GM18502 (cell line): ENCODE results near the gene SAXO2.
"Not testable (repeated sequence)": the region's sequence is repeated elsewhere in the genome, so short reads cannot be mapped to it uniquely, and the experiment has no call there.

Experiments used
- ATAC-seq: cut with Tn5 transposase; IDR thresholded peaks from one replicate; pipeline ENCODE4 v1.9.1; 2021; ENCODE audit warnings: mild to moderate bottlenecking; ENCODE audit not compliant: unreplicated experiment, poor library complexity

Gene SAXO2

DNA sequence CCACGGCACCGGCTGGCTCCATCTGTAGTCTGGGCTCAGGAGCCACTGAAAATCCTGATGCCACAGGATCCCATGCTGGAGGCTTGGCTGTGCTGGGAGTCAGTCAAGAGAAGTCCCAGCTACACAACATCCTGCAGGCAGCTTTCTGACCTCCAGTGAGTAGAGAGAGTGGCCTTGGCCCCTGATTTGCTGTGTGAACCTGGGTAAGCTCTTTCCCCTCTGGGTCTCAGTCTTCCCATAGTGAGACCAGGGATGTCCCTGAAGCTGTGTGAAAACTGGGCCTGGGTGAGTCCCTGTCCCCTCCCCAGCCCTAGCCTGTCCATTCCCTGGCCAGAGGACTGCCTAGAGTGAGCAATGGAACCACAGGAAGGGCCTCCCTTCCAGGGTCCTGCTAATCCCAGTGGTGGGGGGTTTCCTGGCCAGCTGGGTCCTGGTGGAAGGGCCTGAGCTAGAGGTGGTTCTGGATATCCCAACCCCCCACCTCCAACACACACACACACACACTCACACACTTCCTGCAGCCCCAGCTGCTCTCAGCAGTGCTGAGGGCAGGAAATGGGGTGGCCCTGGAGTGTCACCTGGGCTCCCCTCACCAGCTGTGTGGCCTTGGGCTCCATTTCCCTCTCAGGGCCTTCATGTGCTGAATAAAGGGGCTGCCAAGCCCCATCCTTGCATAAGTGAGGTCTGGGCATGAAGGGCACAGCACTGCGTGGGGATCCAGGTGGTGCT is 69.1 kb downstream of the SAXO2 start:
- ATAC-seq = peak; percentile 69

DNA sequence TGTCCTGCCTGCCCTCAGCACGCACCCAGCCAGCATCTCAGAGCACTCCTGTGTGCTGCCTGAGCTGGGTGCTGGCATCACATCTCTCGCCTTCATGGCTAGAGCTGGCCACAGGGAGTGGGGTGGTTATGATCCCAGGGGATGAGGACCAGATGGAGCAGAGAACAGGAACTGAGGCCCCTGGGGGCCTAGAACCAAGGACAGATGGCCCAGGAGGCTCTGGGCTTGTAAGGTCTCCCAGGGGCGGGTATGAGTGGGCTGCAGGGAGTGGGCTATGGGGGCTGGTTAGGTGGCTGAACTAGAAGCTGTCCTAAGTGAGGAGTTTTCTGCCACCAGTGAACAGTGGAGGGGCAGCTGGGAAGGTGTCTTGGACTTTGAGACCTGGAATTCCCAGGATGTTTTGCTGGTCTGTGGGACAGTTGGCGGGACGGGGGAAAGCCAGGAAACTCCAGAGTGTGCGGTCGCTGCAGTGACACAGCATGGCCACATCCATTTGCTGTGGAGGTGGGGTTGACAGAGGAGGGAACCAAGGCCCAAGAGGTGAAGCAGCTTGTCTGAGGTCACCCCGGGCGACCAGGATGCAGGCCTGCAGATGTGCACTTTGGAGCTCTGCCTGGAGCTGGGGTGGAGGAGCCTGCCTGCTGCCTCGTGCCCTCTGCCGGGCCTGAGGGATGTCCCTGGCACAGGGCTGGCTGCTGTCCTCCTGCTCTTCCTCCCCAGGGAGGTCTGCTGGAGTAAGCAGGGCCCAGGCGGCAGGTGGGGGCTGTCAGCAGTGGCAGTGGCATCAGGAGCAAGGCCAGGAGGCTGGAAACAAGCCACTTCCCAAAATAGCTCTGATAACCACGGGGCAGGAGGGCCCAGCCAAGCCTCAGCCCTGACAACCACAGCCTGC is 70.3 kb downstream of the SAXO2 start:
- ATAC-seq = not testable (repeated sequence)

- ATAC-seq = not testable (repeated sequence)
Measured at GRCh38 chr15:82333603-82334553, 71.3 kb downstream of the SAXO2 start.
